Cerebellar nuclear complex (tissue), 1 donor: ENCODE data around the gene HES5.

Source experiments
- DNase-seq, 2 experiments: peaks; one replicate each; lab custom pipeline; 2025; lab: John Stamatoyannopoulos, UW

HES5 gene

GRCh38 chr1:2546515-2547209, 16.6 kb upstream of the HES5 start:
- DNase-seq = no peak

GRCh38 chr1:2545754-2546514, 15.9 kb upstream of the HES5 start:
- no peak for DNase-seq

GRCh38 chr1:2544875-2545640, 15.0 kb upstream of the HES5 start:
- no peak for DNase-seq

GRCh38 chr1:2544093-2544874, 14.2 kb upstream of the HES5 start:
- no peak for DNase-seq

- DNase-seq = no peak
Measured at GRCh38 chr1:2543543-2544092, 13.6 kb upstream of the HES5 start.

- no peak for DNase-seq
Measured at GRCh38 chr1:2542246-2542915, 12.3 kb upstream of the HES5 start.

GRCh38 chr1:2541619-2542245, 11.7 kb upstream of the HES5 start:
- DNase-seq = no peak

GRCh38 chr1:2540816-2541492, 10.9 kb upstream of the HES5 start:
- no peak for DNase-seq

GRCh38 chr1:2539312-2539907, 9.3 kb upstream of the HES5 start:
- no peak for DNase-seq

- DNase-seq = no peak
Measured at GRCh38 chr1:2538872-2539271, 8.8 kb upstream of the HES5 start.

GRCh38 chr1:2538376-2538775, 8.3 kb upstream of the HES5 start:
- DNase-seq = no peak

GRCh38 chr1:2537784-2538115, 7.7 kb upstream of the HES5 start:
- no peak for DNase-seq

GRCh38 chr1:2535981-2536380, 5.9 kb upstream of the HES5 start:
- no peak for DNase-seq

- DNase-seq = no peak
Measured at GRCh38 chr1:2535455-2535854, 5.4 kb upstream of the HES5 start.

GRCh38 chr1:2534687-2535441, 4.8 kb upstream of the HES5 start:
- DNase-seq = no peak

GRCh38 chr1:2534315-2534686, 4.2 kb upstream of the HES5 start:
- DNase-seq = no peak

GRCh38 chr1:2533365-2533764, 3.3 kb upstream of the HES5 start:
- no peak for DNase-seq

GRCh38 chr1:2532485-2533160, 2.6 kb upstream of the HES5 start:
- no peak for DNase-seq
